ENCODE results near the gene NOTCH1.

GRCh38 chr9:136518623-136519022 lies 27.2 kb downstream of the NOTCH1 start:
- TF ChIP-seq CTCF (IDR thresholded peaks at IDR 0.05) (no peak), POLR2AphosphoS5 (IDR thresholded peaks at IDR 0.05) (no peak), POLR2A (IDR thresholded peaks at IDR 0.05) (no peak)
